HTR-8/SVneo (cell line): ENCODE results near the gene KRI1.

Experiments used
- DNase-seq: peaks from one replicate; pipeline ENCODE4 v3.0.0; 2011; ENCODE audit warnings: low spot score, mixed read lengths; ENCODE audit not compliant: insufficient read length
- FAIRE-seq: peaks from 2 replicates; lab custom pipeline; 2011; peaks lifted over from hg19 to GRCh38; lab: Jason Lieb, UNC

The KRI1 gene

DNA sequence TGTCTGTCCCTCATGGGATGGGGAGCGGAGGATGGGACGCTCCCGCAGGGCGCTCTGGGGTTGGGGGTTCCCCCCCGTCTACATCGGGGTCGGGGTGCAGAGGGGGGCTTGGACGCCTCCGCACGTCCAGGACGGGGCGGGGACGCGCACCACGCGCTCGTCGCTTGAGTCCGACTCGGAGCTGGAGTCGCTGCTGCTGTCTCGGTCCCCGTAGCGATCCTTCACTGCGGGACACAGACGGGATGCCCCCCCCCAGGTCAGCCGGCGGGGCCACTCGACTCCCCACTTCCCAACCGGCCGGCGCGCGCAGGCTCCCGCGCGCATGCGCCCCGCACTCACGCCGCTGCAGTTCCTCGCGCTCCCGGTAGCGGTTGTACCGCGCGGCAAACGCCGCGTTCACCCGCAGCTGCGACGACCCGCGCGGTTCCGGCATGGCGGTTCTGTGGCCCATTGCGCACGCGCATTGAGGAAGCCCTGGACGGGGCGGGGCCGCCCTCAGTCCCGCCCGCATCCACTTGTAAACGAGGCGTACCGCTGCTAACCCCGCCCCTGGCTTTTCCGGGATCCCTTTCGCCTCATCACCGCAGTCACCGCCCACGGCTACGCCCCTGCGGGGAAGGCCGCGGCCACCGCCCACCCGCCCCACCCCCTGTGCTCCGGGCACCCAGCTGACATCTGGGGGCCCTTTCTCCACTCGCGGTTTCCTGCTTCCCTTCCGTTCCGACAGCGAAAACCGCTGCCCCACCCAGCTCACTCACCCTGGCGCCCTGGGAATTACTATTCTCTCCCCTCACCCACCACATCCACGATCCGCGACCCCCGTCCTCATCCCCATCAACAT, at the start of gene KRI1:
TSS of gene KRI1 (minus strand) at position 444 of the 841 bp plus-strand sequence. CDS start at position 433, 11 bp downstream.
- DNase-seq (peak; percentile 96), FAIRE-seq (peak; percentile 83)

DNA sequence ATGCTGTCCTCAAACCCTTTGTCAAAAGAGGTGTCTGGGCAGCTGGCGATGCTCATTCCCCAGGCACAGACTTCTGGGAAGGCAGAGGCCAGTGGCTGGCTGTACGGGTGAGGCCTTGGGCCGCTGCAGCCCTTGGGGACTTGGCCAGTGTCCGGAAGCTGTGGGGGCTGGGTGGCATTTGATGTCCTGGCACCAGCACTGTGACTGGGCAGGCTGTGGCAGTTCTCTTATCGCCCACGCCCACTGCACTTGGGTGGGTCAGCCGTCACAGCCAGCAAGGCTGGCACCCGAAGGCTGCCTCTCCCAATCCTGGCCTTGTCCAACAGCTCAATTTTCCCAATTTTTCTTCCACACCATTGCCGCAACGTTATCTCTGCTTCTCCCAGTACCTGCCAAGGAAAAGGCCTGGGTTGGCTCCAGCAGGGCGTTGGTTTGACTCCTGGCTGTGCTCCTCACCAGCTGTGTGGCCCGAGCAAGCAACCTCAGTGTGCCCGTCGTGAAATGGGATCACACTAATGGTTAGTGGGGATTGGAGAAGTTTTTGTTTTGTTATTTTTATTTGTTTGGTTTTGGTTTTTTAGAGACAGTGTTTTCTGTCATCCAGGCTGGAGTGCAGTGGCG, 46.8 kb upstream of the KRI1 start:
- no peak for FAIRE-seq
- DNase-seq = no peak

DNA sequence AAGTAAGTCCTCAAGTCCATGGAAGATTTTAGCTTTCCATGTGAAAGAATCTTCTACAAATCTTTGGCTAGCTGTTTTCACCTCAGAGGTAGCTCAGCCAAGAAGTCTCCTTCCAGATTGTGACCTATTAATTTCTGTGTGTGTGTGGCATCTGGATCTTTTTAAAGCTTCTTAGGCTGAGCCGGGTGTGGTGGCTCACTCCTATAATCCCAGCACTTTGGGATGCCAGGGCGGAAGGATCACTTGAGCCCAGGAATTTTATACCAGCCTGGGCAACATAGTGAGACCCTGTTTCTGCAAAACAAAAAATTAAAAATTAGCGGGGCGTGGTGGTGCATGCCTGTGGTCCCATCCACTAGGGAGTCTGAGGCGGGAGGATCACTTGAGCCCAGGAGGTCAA, 46.1 kb upstream of the KRI1 start:
- no peak for FAIRE-seq
- DNase-seq = no peak

DNA sequence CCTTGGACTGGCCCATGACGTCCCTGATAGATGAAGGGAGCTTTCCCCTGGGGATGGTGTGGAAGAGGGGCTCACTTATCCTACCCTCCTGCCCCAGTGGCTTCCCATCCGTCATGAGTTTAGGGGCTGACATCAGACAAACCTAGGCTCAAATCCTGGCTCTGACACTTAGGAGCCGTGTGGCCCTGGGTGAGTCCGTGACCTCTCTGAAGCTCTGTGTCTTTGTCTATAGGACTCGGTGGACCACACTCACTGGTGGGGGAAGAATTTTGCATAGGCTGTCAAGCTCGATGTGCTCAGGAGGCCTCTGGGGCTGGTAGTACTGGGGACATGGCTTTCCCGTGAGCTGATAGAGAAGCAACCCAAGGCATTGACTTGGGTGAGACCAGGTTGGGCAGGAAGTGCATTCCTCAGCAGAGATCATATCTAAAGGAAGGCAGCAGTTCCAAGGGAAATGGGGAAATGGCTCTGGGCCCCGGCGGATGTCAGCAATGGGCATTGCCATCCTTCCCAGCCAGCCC, 38.7 kb upstream of the KRI1 start:
- FAIRE-seq (no peak), DNase-seq (no peak)

DNA sequence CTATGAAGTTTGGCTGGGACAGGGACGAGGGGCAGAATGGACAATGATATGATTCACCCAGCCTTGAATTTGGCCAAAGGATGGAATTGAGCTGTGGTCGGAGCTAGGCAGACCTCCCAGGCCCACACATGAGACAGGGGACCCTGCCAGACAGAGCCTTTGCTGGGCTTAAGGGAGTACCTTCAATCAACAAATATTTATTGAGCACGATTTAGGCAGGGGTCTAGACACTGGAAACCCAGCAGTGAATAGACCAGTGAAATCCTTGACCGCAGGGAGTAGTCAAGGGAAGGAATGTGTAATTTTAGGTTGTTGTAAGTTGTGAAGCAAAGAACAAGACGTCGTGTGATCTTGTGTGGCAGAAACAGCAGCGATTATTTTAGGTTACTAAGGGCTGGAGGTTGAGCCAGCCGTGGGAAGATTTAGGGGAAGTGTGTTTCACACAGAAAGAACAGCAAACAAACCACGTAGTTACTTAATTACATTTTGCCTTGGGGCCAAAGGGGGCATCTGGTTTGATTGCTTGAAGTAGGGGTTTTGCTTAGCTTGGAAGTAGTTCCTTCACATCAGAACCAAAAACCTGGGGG, 38.2 kb upstream of the KRI1 start:
- no peak for FAIRE-seq
- DNase-seq = no peak

DNA sequence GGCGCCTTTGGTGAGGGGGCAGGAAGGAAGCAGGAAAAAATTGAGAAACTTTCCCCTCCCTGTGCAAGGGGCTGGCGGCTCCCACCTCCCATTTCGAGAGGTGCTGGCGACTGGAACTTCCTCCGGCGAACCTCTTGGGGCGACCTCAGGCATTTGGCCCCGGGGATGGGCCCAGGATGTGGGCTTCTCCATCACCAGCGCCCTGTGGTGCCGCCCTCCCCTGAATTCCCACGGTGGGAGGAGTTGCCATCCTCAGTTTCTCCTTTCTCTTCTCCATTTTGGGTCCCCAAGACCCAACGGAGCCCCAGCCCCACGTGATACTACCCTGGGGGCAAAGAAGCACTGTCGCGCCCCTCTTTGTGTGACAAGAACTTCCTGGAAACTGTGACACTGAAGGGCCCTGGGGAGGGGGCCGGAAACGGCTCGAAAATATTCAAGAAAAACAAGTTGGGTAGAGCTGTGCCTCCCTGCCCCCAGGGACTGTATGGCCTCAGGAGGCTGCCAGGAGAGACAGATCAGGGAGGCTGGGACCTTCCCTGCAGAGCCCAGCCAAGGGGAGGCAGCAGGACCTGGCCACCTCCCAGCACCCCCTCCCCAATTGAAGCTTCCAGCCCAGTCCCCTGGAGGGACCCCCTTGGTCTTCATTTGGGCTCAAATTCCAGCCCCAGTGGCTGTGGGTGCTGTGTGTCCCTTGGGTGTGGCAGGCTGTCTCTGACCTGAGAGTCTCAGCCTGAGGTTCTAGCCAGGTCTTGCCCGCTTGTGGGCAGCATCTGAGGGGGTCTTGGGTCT, 37.5 kb upstream of the KRI1 start:
- FAIRE-seq (no peak), DNase-seq (no peak)

DNA sequence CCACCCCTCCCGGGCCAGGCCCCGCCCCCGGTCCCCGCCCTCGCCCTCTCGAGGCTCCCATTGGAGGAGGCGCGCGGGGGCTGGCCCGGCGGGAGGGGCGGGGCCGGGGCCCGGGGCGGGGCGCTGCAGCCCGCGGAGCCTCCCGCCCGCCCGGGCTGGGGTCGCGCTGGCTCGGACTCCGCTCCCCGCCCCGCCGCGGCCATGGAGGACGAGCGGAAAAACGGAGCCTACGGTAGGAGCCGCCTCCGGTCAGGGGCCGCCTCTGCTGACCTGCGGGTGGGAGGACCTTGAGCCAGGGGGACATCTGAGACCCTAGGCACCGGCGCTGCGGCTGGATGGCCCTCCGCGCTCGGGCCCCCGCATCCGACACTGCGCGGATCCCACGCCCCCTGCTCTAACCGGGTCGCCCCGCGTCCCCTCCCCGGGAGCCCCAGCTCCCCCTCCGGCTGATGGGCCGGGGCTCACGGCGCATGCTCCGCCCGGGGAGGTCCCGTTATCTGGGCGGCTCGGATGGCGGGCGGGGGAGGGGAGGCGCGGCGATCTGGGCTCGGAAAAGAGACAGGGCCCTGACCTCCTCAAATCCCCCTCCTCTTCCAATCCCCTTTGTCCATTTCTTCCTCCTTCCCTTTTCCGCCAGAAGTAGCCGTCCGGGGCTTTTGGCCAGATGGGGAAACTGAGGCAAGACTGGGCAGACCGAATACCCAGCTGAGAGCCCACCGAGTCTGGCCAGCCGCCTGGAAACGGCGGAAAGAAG, 36.7 kb upstream of the KRI1 start:
- DNase-seq (peak; percentile 91), FAIRE-seq (no peak)

DNA sequence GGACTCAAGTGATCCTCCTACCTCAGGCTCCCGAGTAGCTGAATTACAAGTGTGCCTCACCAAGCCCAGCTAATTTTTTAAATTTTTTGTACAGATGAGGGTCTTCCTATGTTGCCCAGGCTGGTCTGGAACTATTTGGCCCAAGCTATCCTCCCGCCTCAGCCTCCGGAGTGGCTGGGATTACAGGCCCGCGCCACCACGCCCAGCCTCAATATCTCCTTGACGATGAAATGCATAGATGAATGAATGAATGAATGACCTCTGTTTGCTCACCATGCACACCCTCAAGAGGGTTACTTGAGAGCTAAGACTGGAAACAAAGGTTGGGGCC, 36.2 kb upstream of the KRI1 start:
- no peak for DNase-seq
- no peak for FAIRE-seq

DNA sequence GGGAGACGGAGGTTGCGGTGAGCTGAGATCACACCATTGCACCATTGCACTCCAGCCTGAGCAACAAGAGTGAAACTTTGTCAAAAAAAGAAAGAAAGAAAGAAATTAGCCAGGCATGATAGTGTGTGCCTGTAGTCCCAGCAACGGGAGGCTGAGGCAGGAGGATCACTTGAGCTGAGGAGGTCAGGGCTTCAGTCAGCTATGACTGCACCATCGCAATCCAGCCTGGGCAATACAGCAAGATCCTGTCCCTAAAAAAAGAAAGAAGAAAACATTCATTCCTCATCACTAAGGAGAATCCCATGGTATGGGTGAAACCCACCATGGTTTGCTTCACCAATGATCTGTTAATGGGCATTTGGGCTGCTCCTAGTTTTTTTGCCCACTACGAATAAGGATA, 34.3 kb upstream of the KRI1 start:
- FAIRE-seq (no peak), DNase-seq (no peak)

DNA sequence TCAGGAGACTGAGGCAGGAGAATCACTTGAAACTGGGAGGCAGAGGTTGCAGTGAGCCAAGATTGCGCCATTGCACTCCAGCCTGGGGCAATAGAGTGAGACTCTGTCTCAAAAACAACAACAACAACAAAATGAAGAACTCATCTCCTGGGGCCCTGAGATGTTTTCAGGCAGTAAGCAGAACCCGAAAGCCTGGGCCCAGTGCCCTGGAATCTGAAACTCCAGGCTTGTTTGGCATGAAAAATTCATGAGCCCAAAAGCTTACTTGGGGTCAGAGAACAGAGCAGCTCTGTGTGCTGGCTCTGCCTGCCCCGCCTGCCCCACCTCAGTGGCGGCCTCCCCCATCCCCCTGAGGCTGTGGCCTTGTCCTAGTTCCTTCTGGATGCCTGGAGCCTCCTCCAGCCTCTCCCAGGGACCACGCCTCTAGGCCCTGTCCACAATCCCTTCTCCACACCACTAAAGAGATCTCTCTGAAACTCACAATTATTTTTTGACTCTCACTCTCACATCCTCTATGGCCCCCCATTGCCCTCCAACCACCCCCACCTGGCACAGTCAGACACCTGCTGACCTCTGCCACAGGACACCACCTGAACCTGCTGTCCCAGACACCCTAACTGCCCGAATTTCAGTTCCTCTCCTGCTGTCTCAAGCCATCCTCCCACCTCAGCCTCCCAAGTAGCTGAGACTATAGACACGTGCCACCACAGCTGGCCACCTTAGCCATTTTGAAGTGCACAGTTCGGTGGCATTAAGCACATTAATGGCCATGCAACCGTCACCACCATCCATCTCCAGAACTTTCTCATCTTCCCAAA, 28.2 kb upstream of the KRI1 start:
- DNase-seq (no peak), FAIRE-seq (no peak)

DNA sequence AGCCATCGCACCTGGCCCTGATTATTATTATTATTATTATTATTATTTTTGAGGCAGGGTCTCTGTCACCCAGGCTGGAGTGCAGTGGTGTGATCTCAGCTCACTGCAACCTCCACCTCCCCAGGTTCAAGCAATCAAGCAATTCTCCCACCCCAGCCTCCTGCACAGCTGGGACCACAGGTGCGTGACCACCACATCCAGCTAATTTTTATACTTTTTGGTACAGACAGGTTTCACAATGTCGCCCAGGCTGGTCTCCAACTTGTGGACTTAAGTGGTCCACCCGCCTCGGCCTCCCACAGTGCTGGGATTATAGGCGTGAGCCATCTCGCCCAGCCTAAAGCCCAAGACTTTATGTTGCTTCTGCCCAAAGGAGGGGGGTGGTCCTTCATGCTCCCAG, 27.3 kb upstream of the KRI1 start:
- FAIRE-seq (no peak), DNase-seq (no peak)

DNA sequence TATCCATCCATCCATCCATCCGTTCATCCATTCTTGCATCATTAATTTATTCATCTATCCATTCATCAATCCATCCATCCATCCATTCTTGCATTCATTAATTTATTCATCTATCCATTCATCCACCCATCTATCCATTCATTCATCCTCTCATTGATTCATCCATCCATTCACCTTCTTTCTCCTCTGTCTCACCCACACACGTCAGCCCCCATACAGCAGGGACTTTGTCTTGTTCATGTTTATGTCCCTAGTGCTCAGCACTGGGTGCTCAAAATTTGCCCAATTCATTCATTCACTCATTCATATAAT, 22.0 kb upstream of the KRI1 start:
- no peak for DNase-seq
- no peak for FAIRE-seq

DNA sequence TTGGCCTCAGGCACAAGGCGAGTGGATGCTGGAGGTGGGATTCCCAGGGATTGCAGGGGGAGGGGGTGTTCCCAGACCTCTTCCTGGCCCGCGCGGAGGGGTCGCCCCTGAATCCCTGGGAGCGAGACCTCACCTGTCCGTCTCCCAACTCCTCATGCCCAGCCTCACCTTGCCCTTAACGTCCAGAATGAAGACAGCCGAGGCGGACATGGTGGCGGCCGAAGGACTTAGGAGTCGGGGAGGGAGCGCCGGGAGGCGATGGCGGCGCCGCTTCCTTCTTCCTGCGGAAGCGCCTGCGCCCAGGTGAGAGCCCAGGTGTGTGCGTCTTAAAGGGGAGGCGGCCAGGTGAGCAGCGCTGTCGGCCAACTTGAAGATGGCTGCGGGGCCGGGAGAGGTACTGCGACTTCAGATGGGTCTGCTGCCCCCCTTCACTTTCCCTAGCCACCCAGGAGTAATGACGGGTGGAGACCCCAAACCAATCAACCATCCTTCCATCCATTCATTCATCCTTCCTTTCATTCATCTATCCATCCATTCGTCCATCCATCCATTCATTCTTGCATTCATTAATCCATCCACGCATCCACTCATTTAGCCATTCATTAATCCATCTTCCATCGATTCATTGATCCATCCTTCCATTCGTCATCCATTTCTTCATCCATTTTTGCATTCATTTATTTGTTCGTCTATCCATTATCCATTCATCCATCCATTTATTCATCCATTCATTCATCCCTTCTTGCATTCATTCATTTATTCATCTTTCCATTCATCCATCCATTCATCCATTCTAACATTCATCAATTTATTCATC, 21.4 kb upstream of the KRI1 start, which contains the start of gene AP1M2:
TSS of gene AP1M2 (minus strand) at position 291 of the 817 bp plus-strand sequence. CDS start at position 210, 81 bp downstream.
- FAIRE-seq = no peak
- DNase-seq = no peak

DNA sequence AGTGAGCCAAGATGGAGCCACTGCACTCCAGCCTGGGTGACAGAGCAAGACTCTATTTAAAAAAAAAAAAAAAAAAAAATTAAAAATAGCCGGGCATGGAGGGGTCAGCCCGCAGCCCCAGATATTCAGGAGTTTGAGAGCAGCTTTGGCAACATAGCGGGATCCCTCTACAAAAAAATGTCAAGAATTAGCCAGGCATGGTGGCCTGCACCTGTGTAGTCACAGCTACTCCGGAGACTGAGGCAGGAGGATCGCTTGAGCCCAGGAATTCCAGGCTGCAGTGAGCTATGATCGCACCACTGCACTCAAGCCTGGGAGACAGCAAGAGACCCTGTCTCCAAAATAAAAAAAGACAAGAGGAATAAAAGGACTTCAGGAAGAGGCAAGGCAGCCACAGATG, 20.6 kb upstream of the KRI1 start:
- no peak for FAIRE-seq
- no peak for DNase-seq

DNA sequence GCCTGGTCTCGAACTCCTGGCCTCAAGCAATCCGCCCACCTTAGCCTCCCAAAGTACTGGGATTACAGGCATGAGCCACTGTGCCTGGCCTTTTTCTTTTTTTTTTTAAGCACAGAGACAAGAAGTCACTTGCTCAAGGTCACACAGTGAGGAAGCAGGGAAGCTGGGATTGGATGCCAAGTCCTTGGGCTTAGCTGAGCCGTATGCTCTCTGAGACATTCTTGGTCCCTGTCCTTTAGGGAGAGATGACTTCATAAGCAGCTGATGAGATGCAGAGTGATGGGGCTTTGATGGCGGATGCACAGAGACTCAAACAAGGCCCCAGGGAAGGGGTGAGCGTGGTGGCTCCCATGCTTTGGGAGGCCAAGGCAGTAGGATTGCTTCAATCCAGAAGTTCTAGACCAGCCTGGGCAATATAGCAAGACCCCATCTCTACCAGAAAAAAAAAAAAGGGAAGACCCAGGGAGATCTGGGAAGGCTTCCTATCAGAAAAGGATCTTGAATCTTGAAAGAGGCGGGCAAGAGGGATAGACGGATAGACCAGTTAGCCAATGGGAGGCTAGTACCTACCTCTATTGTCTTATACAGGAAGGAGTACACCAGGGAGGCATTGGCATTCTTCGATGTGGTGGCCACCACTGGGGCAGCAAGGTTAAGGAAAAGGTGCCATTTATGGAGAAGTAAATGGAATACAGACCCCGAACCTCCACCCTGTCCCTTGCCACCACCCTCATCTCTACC, 17.4 kb upstream of the KRI1 start:
- no peak for FAIRE-seq
- no peak for DNase-seq

DNA sequence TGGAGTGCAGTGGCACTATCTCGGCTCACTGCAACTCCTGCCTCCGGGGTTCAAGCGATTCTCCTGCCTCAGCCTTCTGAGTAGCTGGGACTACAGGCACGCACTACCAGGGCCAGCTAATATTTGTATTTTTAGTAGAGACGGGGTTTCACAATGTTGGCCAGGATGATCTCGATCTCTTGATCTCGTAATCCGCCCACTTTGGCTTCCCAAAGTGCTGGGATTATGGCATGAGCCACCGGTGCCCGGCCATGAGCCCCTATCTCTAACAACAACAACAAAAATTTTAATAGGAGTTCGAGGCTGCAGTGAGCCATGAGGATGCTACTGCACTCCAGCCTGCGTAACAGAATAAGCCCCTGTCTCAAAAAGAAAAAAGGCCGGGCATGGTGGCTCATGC, 16.3 kb upstream of the KRI1 start:
- FAIRE-seq = no peak
- no peak for DNase-seq

DNA sequence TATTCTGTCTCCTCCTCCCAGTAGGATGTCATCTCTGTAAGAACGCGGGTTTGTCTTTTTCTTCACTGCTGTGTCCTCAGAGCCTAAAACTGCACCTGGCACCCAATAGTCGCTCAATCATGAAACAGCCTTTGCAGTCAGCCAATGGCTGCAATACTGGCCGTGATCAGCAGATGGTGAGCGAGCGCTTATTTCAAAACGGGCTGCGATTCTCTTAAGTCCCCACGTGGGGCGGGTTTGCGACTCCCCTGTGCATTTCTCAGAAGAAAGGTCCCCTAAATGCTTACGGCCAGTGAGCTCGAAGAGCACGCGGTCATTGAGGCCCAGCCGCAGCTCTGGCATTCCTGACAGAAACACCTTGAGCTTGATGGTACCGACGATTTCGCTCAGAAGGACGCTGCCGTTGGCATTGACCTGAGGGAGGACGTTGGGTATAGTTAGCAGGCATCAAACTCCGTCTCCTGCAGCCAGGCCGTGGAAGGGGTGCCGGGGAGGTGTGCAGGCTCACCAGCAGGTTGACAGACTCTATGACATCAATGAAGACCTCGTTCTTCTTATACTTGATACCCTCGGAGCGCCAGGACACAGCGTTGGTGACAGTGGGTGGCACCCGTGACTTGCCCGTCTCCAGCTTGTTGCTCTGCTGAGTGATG, 15.3 kb upstream of the KRI1 start:
- peak; percentile 26 for FAIRE-seq
- peak; percentile 81 for DNase-seq
